GM23338 (cell line): Measurements from ENCODE around the gene LETMD1. TPM values are rescaled to one million over a fixed set of nuclear protein-coding genes. Genes with fewer than 3 reads are reported as not detected.

Source experiments
- ATAC-seq: fragments of 200-7000 bp; cut with Tn5 transposase; 3 replicates; pipeline ENCODE4 v1.9.1; 2020
- DNase-seq: peaks from one replicate; pipeline ENCODE4 v3.0.0-alpha.2; 2015; ENCODE audit warnings: low spot score
- H2AFZ ChIP-seq: fragments of 200-600 bp; sonication (generic); 2 replicates; pipeline ENCODE4 v1.8.0; 2016; ENCODE audit warnings: antibody characterized with exemption, mild to moderate bottlenecking, moderate library complexity
- H3F3A ChIP-seq: fragments of 200-600 bp; sonication (generic); replicated peaks from 2 replicates; pipeline ENCODE4 v1.8.0; 2017; ENCODE audit warnings: antibody characterized with exemption, mixed run types, low read depth
- H3K27ac ChIP-seq: fragments of 200-600 bp; sonication (generic); 2 replicates; pipeline ENCODE4 v1.6.1; 2016; ENCODE audit warnings: low read depth
- H3K27me3 ChIP-seq: fragments of 200-600 bp; sonication (generic); 2 replicates; pipeline ENCODE4 v1.8.0; 2016; ENCODE audit warnings: mild to moderate bottlenecking, mixed run types, moderate library complexity; ENCODE audit not compliant: insufficient read depth
- H3K36me3 ChIP-seq: fragments of 200-600 bp; sonication (generic); 2 replicates; pipeline ENCODE4 v1.8.0; 2016; ENCODE audit warnings: mild to moderate bottlenecking; ENCODE audit not compliant: insufficient read depth
- H3K4me1 ChIP-seq: fragments of 200-600 bp; sonication (generic); 2 replicates; pipeline ENCODE4 v1.8.0; 2016; ENCODE audit warnings: mild to moderate bottlenecking, moderate library complexity; ENCODE audit not compliant: insufficient read depth
- H3K4me2 ChIP-seq: fragments of 200-600 bp; sonication (generic); 2 replicates; pipeline ENCODE4 v1.7.1; 2017; ENCODE audit warnings: mixed run types
- H3K4me3 ChIP-seq: fragments of 200-600 bp; sonication (generic); 2 replicates; pipeline ENCODE4 v1.6.1; 2016; ENCODE audit warnings: mixed run types
- H3K79me2 ChIP-seq: fragments of 200-600 bp; sonication (generic); replicated peaks from 2 replicates; pipeline ENCODE4 v1.8.0; 2017; ENCODE audit warnings: mild to moderate bottlenecking; ENCODE audit not compliant: insufficient read depth
- H3K9me2 ChIP-seq: fragments of 200-600 bp; sonication (generic); 2 replicates; pipeline ENCODE4 v1.8.0; 2017; ENCODE audit not compliant: insufficient read depth
- H4K20me1 ChIP-seq: fragments of 200-600 bp; sonication (generic); replicated peaks from 2 replicates; pipeline ENCODE4 v1.8.0; 2017; ENCODE audit warnings: mild to moderate bottlenecking; ENCODE audit not compliant: insufficient read depth
- H3K27ac Mint-ChIP-seq: 2 replicates; pipeline ENCODE4 v1.8.0; 2020; ENCODE audit warnings: inconsistent platforms, mild to moderate bottlenecking, moderate library complexity, mixed read lengths
- H3K27me3 Mint-ChIP-seq: 3 replicates; pipeline ENCODE4 v1.8.0; 2022; ENCODE audit warnings: low read depth, mild to moderate bottlenecking, moderate library complexity, mixed read lengths, inconsistent platforms; ENCODE audit not compliant: insufficient read depth, poor library complexity
- H3K36me3 Mint-ChIP-seq: 3 replicates; pipeline ENCODE4 v1.8.0; 2021; ENCODE audit warnings: low read depth, mild to moderate bottlenecking, inconsistent platforms, moderate library complexity, mixed read lengths
- H3K4me1 Mint-ChIP-seq: 3 replicates; pipeline ENCODE4 v1.8.0; 2020; ENCODE audit warnings: mild to moderate bottlenecking, inconsistent platforms, mixed read lengths
- H3K4me3 Mint-ChIP-seq: 3 replicates; pipeline ENCODE4 v1.8.0; 2021; ENCODE audit warnings: moderate library complexity, mild to moderate bottlenecking, inconsistent platforms, mixed read lengths
- H3K9me3 Mint-ChIP-seq: 3 replicates; pipeline ENCODE4 v1.8.0; 2020; ENCODE audit warnings: moderate library complexity, mild to moderate bottlenecking, inconsistent platforms, mixed read lengths
- CREB1 ChIP-seq: fragments of 250-450 bp; sonication (Bioruptor Pico); IDR thresholded peaks from 2 replicates; pipeline ENCODE4 v1.5.0; 2020; ENCODE audit warnings: low read depth, mild to moderate bottlenecking, moderate library complexity
- ETS1 ChIP-seq: IDR thresholded peaks from 2 replicates; pipeline ENCODE4 v1.6.1; 2016; ENCODE audit warnings: antibody characterized with exemption
- EZH2 ChIP-seq: fragments of 200-600 bp; sonication (generic); IDR thresholded peaks from one replicate; pipeline ENCODE4 v1.8.0; 2017; ENCODE audit warnings: antibody characterized with exemption, mild to moderate bottlenecking, low read depth; ENCODE audit not compliant: unreplicated experiment
- EZH2phosphoT487 ChIP-seq: fragments of 200-600 bp; sonication (generic); IDR thresholded peaks from one replicate; pipeline ENCODE4 v1.8.1; 2018; ENCODE audit warnings: antibody characterized with exemption; ENCODE audit not compliant: unreplicated experiment
- NANOG ChIP-seq: IDR thresholded peaks from 2 replicates; pipeline ENCODE4 v1.6.1; 2016; ENCODE audit warnings: antibody characterized with exemption, borderline replicate concordance
- POLR2AphosphoS5 ChIP-seq: IDR thresholded peaks from 2 replicates; pipeline ENCODE4 v1.6.1; 2016; ENCODE audit warnings: antibody characterized with exemption, low read depth
- STAT1 ChIP-seq: IDR thresholded peaks from one replicate; pipeline ENCODE4 v1.6.1; 2016; ENCODE audit warnings: antibody characterized with exemption; ENCODE audit not compliant: unreplicated experiment
- ZNF114 ChIP-seq: fragments of 250-450 bp; sonication (Bioruptor Pico); IDR thresholded peaks from 2 replicates; pipeline ENCODE4 v1.5.0; 2020; ENCODE audit warnings: mild to moderate bottlenecking, moderate library complexity
- ZNF331 ChIP-seq: fragments of 250-450 bp; sonication (Bioruptor Pico); IDR thresholded peaks from 2 replicates; pipeline ENCODE4 v1.5.0; 2020; ENCODE audit warnings: low read depth, mild to moderate bottlenecking, moderate library complexity
- ZNF462 ChIP-seq: fragments of 250-450 bp; sonication (Bioruptor Pico); IDR thresholded peaks from 2 replicates; pipeline ENCODE4 v1.5.0; 2020; ENCODE audit warnings: mild to moderate bottlenecking, moderate library complexity
- polyA plus RNA-seq: library from polyadenylated mRNA; unstranded; fragments of >200 nt; fragmentation: Nextera tagmentation; extraction: Ambion mirVana; gene quantifications from 2 replicates; pipeline ENCODE4 v1.2.1, GENCODE V29; 2016
- total RNA-seq: library from RNA; depleted of rRNA; stranded (reverse); fragments of >200 nt; shearing (Covaris generic); gene quantifications from 2 replicates; pipeline ENCODE4 v1.2.3, GENCODE V29; 2014
- TF ChIP-seq, protein P1 (sequence below): IDR thresholded peaks from one replicate; pipeline ENCODE4 v1.6.1; 2018; ENCODE audit warnings: antibody characterized with exemption; ENCODE audit not compliant: unreplicated experiment
- TF ChIP-seq, protein P2 (sequence below), 2 experiments: fragments of 200-600 bp in 1 of 2; sonication (generic) in 1 of 2; conservative IDR thresholded peaks; 2 replicates each; pipeline versions ENCODE4 v1.5.1 to v1.6.1; 2016 to 2017; ENCODE audit warnings: antibody characterized with exemption in 2 of 2, low read depth in 2 of 2, mild to moderate bottlenecking in 2 of 2, moderate library complexity in 1 of 2

LETMD1 gene
- total and polyA plus RNA-seq, 2 experiments from 2014 or later = 15.7 to 29.9 TPM

DNA sequence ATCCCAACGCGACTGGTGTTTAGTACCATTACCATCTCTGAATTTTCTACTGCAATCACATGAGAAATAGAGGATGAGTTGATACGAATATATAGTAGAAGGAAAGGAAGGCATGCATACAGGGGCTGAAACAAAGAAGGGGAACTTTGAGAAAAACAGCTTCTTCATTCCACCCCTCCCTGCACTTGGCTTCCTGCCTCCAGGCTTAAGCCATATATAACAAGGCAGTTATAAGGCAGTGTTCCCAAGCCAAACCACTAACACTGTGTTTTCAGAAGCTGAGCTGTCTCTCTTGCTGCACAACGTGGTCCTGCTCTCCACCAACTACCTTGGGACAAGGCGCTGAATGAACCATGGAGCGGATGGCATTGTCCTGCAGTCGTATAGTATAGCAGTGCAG, 11.0 kb downstream of the LETMD1 start (continued):
- no peak for TF ChIP-seq POLR2AphosphoS5

DNA sequence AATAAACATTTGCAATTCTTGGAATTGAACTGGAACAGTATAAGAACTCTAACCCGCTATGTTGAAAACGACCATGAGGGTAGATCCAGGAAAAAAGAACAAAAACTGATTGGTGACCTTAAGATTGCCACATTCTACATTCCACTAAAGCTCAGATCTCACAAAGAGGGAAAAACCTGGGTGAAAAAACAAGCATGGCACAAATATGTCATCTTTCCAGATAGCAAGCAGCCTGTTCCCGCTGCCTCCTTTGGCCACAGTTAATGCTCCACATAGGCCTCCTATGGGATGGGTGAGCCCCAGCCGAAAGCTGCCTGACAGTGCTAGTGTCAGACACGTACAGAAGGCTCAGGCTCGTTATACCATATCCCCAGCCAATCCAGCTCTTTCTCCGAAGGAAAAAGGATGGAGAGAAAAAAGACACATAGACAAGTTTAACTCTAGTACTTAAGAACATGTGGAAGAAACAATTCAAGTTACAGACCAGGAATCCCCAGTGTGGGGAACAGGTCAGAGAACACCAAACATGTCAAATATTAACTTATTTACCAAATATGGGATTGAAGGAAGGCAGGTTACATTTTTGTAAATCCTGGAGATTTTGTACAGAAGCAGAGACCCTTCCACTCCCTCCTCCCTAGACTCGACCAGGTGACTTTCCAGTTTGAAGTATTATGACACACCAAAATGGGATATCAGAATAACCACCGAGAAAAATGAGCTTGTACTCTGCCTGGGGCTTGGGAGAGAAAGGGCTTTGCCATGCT, 14.7 kb downstream of the LETMD1 start:
- no peaks in the 10 kb centered on the region for H3K27me3 ChIP-seq
- Mint-ChIP-seq H3K27ac (no peak overlapping the region), H3K9me3 (no peaks in the 10 kb centered on the region), H3K36me3 (peaks cover 75% of the 10 kb centered on the region), H3K4me3 (no peak overlapping the region), H3K4me1 (no peaks in the 10 kb centered on the region), H3K27me3 (peaks cover 3% of the 10 kb centered on the region)
- ATAC-seq (no peak), DNase-seq (no peak)
- H3K36me3 ChIP-seq = peaks cover 45% of the 10 kb centered on the region
- H3K4me3 ChIP-seq = no peak overlapping the region
- no peaks in the 10 kb centered on the region for H3K4me1 ChIP-seq
- peaks cover 6% of the 10 kb centered on the region; the same call in 1 of the 2 replicates for H4K20me1 ChIP-seq
- H2AFZ ChIP-seq = no peak overlapping the region
- 0 out of 2 replicates have a peak, but pooled peaks cover 9% of the 10 kb centered on the region for H3F3A ChIP-seq
- H3K4me2 ChIP-seq = no peak overlapping the region
- H3K79me2 ChIP-seq = no peaks in the 10 kb centered on the region
- H3K9me2 ChIP-seq = no peaks in the 10 kb centered on the region
- H3K27ac ChIP-seq = 0 out of 2 replicates have a peak overlapping the region, but pooled peaks have one; percentile 3
- TF ChIP-seq POLR2AphosphoS5 (no peak), ZNF114 (CRISPR knock-in tag) (no peak), EZH2phosphoT487 (no peak), CREB1 (CRISPR knock-in tag) (no peak), NANOG (no peak), EZH2 (no peak), ZNF462 (CRISPR knock-in tag) (no peak), ETS1 (no peak), STAT1 (no peak), ZNF331 (CRISPR knock-in tag) (no peak)
- TF ChIP-seq, protein P1, sequence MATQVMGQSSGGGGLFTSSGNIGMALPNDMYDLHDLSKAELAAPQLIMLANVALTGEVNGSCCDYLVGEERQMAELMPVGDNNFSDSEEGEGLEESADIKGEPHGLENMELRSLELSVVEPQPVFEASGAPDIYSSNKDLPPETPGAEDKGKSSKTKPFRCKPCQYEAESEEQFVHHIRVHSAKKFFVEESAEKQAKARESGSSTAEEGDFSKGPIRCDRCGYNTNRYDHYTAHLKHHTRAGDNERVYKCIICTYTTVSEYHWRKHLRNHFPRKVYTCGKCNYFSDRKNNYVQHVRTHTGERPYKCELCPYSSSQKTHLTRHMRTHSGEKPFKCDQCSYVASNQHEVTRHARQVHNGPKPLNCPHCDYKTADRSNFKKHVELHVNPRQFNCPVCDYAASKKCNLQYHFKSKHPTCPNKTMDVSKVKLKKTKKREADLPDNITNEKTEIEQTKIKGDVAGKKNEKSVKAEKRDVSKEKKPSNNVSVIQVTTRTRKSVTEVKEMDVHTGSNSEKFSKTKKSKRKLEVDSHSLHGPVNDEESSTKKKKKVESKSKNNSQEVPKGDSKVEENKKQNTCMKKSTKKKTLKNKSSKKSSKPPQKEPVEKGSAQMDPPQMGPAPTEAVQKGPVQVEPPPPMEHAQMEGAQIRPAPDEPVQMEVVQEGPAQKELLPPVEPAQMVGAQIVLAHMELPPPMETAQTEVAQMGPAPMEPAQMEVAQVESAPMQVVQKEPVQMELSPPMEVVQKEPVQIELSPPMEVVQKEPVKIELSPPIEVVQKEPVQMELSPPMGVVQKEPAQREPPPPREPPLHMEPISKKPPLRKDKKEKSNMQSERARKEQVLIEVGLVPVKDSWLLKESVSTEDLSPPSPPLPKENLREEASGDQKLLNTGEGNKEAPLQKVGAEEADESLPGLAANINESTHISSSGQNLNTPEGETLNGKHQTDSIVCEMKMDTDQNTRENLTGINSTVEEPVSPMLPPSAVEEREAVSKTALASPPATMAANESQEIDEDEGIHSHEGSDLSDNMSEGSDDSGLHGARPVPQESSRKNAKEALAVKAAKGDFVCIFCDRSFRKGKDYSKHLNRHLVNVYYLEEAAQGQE = no peak
- TF ChIP-seq, protein P2, sequence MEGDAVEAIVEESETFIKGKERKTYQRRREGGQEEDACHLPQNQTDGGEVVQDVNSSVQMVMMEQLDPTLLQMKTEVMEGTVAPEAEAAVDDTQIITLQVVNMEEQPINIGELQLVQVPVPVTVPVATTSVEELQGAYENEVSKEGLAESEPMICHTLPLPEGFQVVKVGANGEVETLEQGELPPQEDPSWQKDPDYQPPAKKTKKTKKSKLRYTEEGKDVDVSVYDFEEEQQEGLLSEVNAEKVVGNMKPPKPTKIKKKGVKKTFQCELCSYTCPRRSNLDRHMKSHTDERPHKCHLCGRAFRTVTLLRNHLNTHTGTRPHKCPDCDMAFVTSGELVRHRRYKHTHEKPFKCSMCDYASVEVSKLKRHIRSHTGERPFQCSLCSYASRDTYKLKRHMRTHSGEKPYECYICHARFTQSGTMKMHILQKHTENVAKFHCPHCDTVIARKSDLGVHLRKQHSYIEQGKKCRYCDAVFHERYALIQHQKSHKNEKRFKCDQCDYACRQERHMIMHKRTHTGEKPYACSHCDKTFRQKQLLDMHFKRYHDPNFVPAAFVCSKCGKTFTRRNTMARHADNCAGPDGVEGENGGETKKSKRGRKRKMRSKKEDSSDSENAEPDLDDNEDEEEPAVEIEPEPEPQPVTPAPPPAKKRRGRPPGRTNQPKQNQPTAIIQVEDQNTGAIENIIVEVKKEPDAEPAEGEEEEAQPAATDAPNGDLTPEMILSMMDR (conservative IDR thresholded peaks at IDR 0.05; ENCODE audit: low read depth in 2 of 2) = no peak
